Aorta (tissue), 4 donors: ENCODE data around the gene ARFGAP3. TPM values are rescaled to one million over a fixed set of nuclear protein-coding genes. Genes with fewer than 3 reads are reported as not detected.

ENCODE experiments used
- polyA plus RNA-seq, 2 donors: library from polyadenylated mRNA; stranded (reverse); fragments of 200-250 nt; gene quantifications; one replicate each; pipeline ENCODE4 v1.2.3, GENCODE V29; 2013
- total RNA-seq, 2 donors: library from RNA; stranded (reverse); fragmentation: NEBNext Ultra II Directional; extraction: Animal tissue kit (Norgen Biotek cat#: 25700); gene quantifications; one replicate each; pipeline ENCODE4 v1.2.1, GENCODE V29; 2021
- donor health status: healthy with polysubstance abuse.
- donor health status: Bipolar disorder and iron deficiency.
- donor health status: DM: no; HTN: no; CAD: no.
- donor health status: DM: yes; HTN: yes; CAD: no.

The ARFGAP3 gene
- total and polyA plus RNA-seq, 4 donors: 40.1 to 60.5 (median 44.8) TPM

Other genes starting within 250 kb of the ARFGAP3 start
- 10 to 100 TPM; 49.2 to 49.6 TPM for gene POLDIP3, start 242.4 kb downstream of the ARFGAP3 start, total RNA-seq
- 10 to 100 TPM; 26.0 to 32.9 TPM for gene POLDIP3, start 242.4 kb downstream of the ARFGAP3 start, polyA plus RNA-seq
- gene ATP5MGL, start 216.7 kb downstream of the ARFGAP3 start, total RNA-seq: 1 to 10 TPM; 1.5 to 2.7 TPM
- not detected for gene ATP5MGL, start 216.7 kb downstream of the ARFGAP3 start, polyA plus RNA-seq
- 100 to 1,000 TPM; 430 to 444 TPM for gene CYB5R3, start 207.9 kb downstream of the ARFGAP3 start, total RNA-seq
- gene CYB5R3, start 207.9 kb downstream of the ARFGAP3 start, polyA plus RNA-seq: 100 to 1,000 TPM; 346 to 756 TPM
- 10 to 100 TPM; 62.1 to 72.3 TPM for gene A4GALT, start 136.4 kb downstream of the ARFGAP3 start, total RNA-seq
- 10 to 100 TPM; 15.8 to 75.8 TPM for gene A4GALT, start 136.4 kb downstream of the ARFGAP3 start, polyA plus RNA-seq
- 100 to 1,000 TPM in 1 of 2 donors, 10 to 100 TPM in 1; 59.1 to 127 TPM for gene PACSIN2, start 157.9 kb upstream of the ARFGAP3 start, total RNA-seq
- gene PACSIN2, start 157.9 kb upstream of the ARFGAP3 start, polyA plus RNA-seq: 100 to 1,000 TPM in 1 of 2 donors, 10 to 100 TPM in 1; 50.5 to 110 TPM
- gene TTLL1, start 232.1 kb upstream of the ARFGAP3 start, total RNA-seq: 1 to 10 TPM; 3.0 to 5.9 TPM
- 1 to 10 TPM; 4.5 to 5.8 TPM for gene TTLL1, start 232.1 kb upstream of the ARFGAP3 start, polyA plus RNA-seq